K562 (cell line): Measurements from ENCODE around the gene ULK3. TPM values are rescaled to one million over a fixed set of nuclear protein-coding genes. Genes with fewer than 3 reads are reported as not detected.

Source experiments
- ATAC-seq: fragments of 200-7000 bp; cut with Tn5 transposase; 3 replicates; pipeline ENCODE4 v1.9.1; 2020; ENCODE audit warnings: moderate library complexity
- BruUV-seq: library from RNA; stranded (reverse); fragments of 400-500 nt; replicated peaks from 2 replicates; lab custom pipeline; 2021; lab: Mats Ljungman, UMichigan
- CTCF ChIA-PET: fragments of 300-600 bp; formaldehyde crosslinking; extraction: SDS; loops from one replicate; lab custom pipeline; 2021; ENCODE audit warnings: low intra/inter-chr PET ratio; lab: Yijun Ruan, JAX
- POLR2A ChIA-PET: fragments of 300-600, 350-650 bp; sonication (Branson Sonifier 250); formaldehyde crosslinking; extraction: SDS; loops from one replicate; lab custom pipeline; 2021; ENCODE audit warnings: antibody characterized with exemption, inconsistent platforms; lab: Yijun Ruan, JAX
- DNase-seq, 4 experiments: peaks; one replicate each; pipeline versions ENCODE4 v3.0.0 to v3.0.0-alpha.2; 2011 to 2018; ENCODE audit warnings: low spot score in 3 of 4, mixed read lengths in 3 of 4; ENCODE audit errors: extremely low read depth in 1 of 4
- FAIRE-seq: peaks from 2 replicates; lab custom pipeline; 2011; peaks lifted over from hg19 to GRCh38; lab: Jason Lieb, UNC
- H2AFZ ChIP-seq: 2 replicates; pipeline ENCODE4 v1.6.0; 2011; ENCODE audit warnings: low read depth, low read length, control low read depth, inconsistent platforms
- H3K27ac ChIP-seq: fragments of 200-600 bp; 3 replicates; pipeline ENCODE4 v1.8.0; 2011; ENCODE audit warnings: low read depth, mild to moderate bottlenecking, control low read depth, inconsistent platforms, low read length, moderate library complexity, mixed read lengths; ENCODE audit errors: extremely low read depth
- H3K27me3 ChIP-seq, 2 experiments: fragments of 300-600 bp in 1 of 2; 2 replicates in 1 of 2; 3 replicates in 1 of 2; pipeline versions ENCODE4 v1.6.0 to v1.8.0; 2011; ENCODE audit warnings: inconsistent platforms in 2 of 2, low read length in 2 of 2, mild to moderate bottlenecking in 1 of 2, mixed read lengths in 1 of 2, moderate library complexity in 1 of 2; ENCODE audit not compliant: control insufficient read depth in 2 of 2, insufficient read depth in 2 of 2
- H3K36me3 ChIP-seq: fragments of 300-600 bp; 3 replicates; pipeline ENCODE4 v1.8.0; 2011; ENCODE audit warnings: mild to moderate bottlenecking, low read length, inconsistent platforms; ENCODE audit not compliant: control insufficient read depth, insufficient read depth
- H3K4me1 ChIP-seq, 2 experiments: fragments of 200-600 bp in 1 of 2; replicated peaks in 1 of 2; 2 replicates in 1 of 2; 3 replicates in 1 of 2; pipeline versions ENCODE4 v1.5.1 to v1.8.0; 2011; ENCODE audit warnings: inconsistent platforms in 2 of 2, low read length in 2 of 2, mild to moderate bottlenecking in 1 of 2, mixed read lengths in 1 of 2, moderate library complexity in 1 of 2; ENCODE audit not compliant: control insufficient read depth in 2 of 2, insufficient read depth in 2 of 2
- H3K4me2 ChIP-seq: 2 replicates; pipeline ENCODE4 v1.6.1; 2011; ENCODE audit warnings: low read length, control low read depth, inconsistent platforms, mixed read lengths; ENCODE audit not compliant: insufficient read depth
- H3K4me3 ChIP-seq: fragments of 200-600 bp; sonication (generic), shearing (Covaris generic); 2 replicates; pipeline ENCODE4 v1.5.1; 2016; ENCODE audit warnings: control low read depth, inconsistent platforms
- H3K79me2 ChIP-seq: fragments of 200-600 bp; 3 replicates; pipeline ENCODE4 v1.8.0; 2011; ENCODE audit warnings: low read length, inconsistent platforms; ENCODE audit not compliant: control insufficient read depth, insufficient read depth
- H3K9ac ChIP-seq, 2 experiments: 2 replicates each; pipeline versions ENCODE4 v1.6.0 to v1.6.1; 2011; ENCODE audit warnings: low read depth in 2 of 2, low read length in 2 of 2, control low read depth in 1 of 2, inconsistent platforms in 1 of 2, mild to moderate bottlenecking in 1 of 2, mixed read lengths in 1 of 2; ENCODE audit not compliant: insufficient read depth in 1 of 2
- H3K9me1 ChIP-seq: one replicate; pipeline ENCODE4 v1.6.0; 2011; ENCODE audit warnings: inconsistent platforms, mild to moderate bottlenecking, low read length, moderate library complexity; ENCODE audit not compliant: control insufficient read depth, insufficient read depth
- H3K9me3 ChIP-seq: replicated peaks from 2 replicates; pipeline ENCODE4 v1.5.1; 2011; ENCODE audit warnings: low read depth, low read length, inconsistent platforms; ENCODE audit not compliant: control insufficient read depth, insufficient read depth
- H4K20me1 ChIP-seq: replicated peaks from 2 replicates; pipeline ENCODE4 v1.6.1; 2011; ENCODE audit warnings: low read length, inconsistent platforms, mixed read lengths; ENCODE audit not compliant: control insufficient read depth, insufficient read depth
- CREB1 ChIP-seq, 2 experiments: sonication (generic) in 1 of 2; formaldehyde crosslinking in 1 of 2; IDR thresholded peaks; 2 replicates each; pipeline versions ENCODE4 v1.6.1 to v1.8.0; 2012 to 2022; ENCODE audit warnings: inconsistent platforms in 1 of 2, mild to moderate bottlenecking in 1 of 2, missing genetic modification reagents in 1 of 2, moderate library complexity in 1 of 2
- FIP1L1 ChIP-seq: fragments of 200-400 bp; formaldehyde crosslinking; IDR thresholded peaks from 2 replicates; pipeline ENCODE4 v1.6.1; 2018; ENCODE audit warnings: mild to moderate bottlenecking, low read depth, low read length; ENCODE audit not compliant: poor library complexity, severe bottlenecking
- MYBL2 ChIP-seq, 2 experiments: fragments of 450-650 bp in 1 of 2; sonication (generic) in 1 of 2; formaldehyde crosslinking in 1 of 2; IDR thresholded peaks; 2 replicates each; pipeline versions ENCODE4 v1.6.1 to v1.8.1; 2017 to 2022; ENCODE audit warnings: borderline replicate concordance in 1 of 2, inconsistent platforms in 1 of 2, low read depth in 1 of 2, mild to moderate bottlenecking in 1 of 2, missing genetic modification reagents in 1 of 2, moderate library complexity in 1 of 2
- NUFIP1 ChIP-seq: fragments of 450-650 bp; IDR thresholded peaks from 2 replicates; pipeline ENCODE4 v1.6.1; 2018; ENCODE audit not compliant: partially characterized antibody
- RNF2 ChIP-seq: sonication (generic); IDR thresholded peaks from 2 replicates; pipeline ENCODE4 v1.6.1; 2016
- whole genome bisulfite sequencing: fragments of 100-300 bp; shearing (Covaris generic); methylation state at CpG from one replicate; pipeline ENCODE4 v1.1.6; 2016; ENCODE audit warnings: low coverage, mixed read lengths; ENCODE audit not compliant: insufficient coverage; ENCODE audit errors: missing lambda C conversion rate; 5-methylcytosine and 5-hydroxymethylcytosine counted together
- in situ Hi-C: fragments of 300-500 bp; cut with MboI; formaldehyde crosslinking; loops from 4 replicates; pipeline ENCODE4 v1.15.0; 2018; ENCODE audit warnings: inconsistent platforms, mixed read lengths
- intact Hi-C: fragments of 100-400 bp; cut with micrococcal nuclease; formaldehyde crosslinking; loops from 2 replicates; pipeline ENCODE4 v1.14.2; 2022
- polyA plus RNA-seq, 8 experiments: library from polyadenylated mRNA; depleted of rRNA in 4 of 8; stranded (reverse) in 5 of 8; unstranded in 3 of 8; fragments of >200 nt; fragmentation: Nextera tagmentation in 2 of 8; fragmentation: Illumina TruSeq in 1 of 8; extraction: Ambion mirVana in 2 of 8; extraction: Trizol in 1 of 8; gene quantifications; 2 replicates each; pipeline versions ENCODE4 v1.2.1 to v1.2.3, GENCODE V29; 2011 to 2014; ENCODE audit warnings: inconsistent platforms in 1 of 8, missing spikeins in 1 of 8
- total RNA-seq, 7 experiments: library from RNA; depleted of rRNA in 6 of 7; stranded (reverse); fragments of >200 nt in 6 of 7; fragmentation: Illumina TruSeq in 2 of 7; extraction: Trizol in 2 of 7; gene quantifications; 2 replicates each; pipeline versions ENCODE4 v1.2.1 to v1.2.3, GENCODE V29; 2011 to 2021; ENCODE audit warnings: low replicate concordance in 1 of 7
- TF ChIP-seq, protein P1 (sequence below): fragments of 150-350 bp; IDR thresholded peaks from 2 replicates; pipeline ENCODE4 v1.6.1; 2014; ENCODE audit warnings: low read depth, mild to moderate bottlenecking, low read length, borderline replicate concordance
- TF ChIP-seq, protein P2 (sequence below): sonication (generic); formaldehyde crosslinking; IDR thresholded peaks from 2 replicates; pipeline ENCODE4 v1.8.1; 2022; ENCODE audit warnings: missing genetic modification reagents
- TF ChIP-seq, protein P3 (sequence below): fragments of 250-450 bp; sonication (Bioruptor Pico); IDR thresholded peaks from 2 replicates; pipeline ENCODE4 v1.8.0; 2022; ENCODE audit warnings: inconsistent platforms, mild to moderate bottlenecking, moderate library complexity, borderline replicate concordance

ULK3 gene
- total and polyA plus RNA-seq, 9 of the 15 experiments (the other 6 are each of a cell fraction or from before 2014, with no cell fraction given), result 0.68 to 68.0 (median 34.9) TPM

DNA sequence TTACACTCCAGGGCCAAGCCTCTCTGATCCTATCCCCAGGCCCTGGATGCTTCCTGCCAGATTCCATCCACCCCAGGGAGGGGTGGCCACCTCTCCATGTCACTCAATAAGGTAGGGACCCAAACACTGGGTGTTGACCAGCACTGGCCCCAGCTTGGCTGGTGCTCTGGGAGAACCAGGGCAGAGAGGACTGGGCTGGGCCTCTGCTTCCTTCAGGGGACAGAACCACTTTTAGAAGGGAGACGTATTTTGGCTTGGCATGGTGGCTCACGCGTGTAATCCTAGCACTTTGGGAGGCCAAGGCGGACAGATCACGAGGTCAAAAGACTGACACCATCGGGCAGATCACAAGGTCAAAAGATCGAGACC lies 21.2 kb downstream of the ULK3 start:
- TF ChIP-seq FIP1L1, result no peak
- TF ChIP-seq, protein P1, sequence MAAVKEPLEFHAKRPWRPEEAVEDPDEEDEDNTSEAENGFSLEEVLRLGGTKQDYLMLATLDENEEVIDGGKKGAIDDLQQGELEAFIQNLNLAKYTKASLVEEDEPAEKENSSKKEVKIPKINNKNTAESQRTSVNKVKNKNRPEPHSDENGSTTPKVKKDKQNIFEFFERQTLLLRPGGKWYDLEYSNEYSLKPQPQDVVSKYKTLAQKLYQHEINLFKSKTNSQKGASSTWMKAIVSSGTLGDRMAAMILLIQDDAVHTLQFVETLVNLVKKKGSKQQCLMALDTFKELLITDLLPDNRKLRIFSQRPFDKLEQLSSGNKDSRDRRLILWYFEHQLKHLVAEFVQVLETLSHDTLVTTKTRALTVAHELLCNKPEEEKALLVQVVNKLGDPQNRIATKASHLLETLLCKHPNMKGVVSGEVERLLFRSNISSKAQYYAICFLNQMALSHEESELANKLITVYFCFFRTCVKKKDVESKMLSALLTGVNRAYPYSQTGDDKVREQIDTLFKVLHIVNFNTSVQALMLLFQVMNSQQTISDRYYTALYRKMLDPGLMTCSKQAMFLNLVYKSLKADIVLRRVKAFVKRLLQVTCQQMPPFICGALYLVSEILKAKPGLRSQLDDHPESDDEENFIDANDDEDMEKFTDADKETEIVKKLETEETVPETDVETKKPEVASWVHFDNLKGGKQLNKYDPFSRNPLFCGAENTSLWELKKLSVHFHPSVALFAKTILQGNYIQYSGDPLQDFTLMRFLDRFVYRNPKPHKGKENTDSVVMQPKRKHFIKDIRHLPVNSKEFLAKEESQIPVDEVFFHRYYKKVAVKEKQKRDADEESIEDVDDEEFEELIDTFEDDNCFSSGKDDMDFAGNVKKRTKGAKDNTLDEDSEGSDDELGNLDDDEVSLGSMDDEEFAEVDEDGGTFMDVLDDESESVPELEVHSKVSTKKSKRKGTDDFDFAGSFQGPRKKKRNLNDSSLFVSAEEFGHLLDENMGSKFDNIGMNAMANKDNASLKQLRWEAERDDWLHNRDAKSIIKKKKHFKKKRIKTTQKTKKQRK, result no peak
- no peak for TF ChIP-seq RNF2
- TF ChIP-seq, protein P2, sequence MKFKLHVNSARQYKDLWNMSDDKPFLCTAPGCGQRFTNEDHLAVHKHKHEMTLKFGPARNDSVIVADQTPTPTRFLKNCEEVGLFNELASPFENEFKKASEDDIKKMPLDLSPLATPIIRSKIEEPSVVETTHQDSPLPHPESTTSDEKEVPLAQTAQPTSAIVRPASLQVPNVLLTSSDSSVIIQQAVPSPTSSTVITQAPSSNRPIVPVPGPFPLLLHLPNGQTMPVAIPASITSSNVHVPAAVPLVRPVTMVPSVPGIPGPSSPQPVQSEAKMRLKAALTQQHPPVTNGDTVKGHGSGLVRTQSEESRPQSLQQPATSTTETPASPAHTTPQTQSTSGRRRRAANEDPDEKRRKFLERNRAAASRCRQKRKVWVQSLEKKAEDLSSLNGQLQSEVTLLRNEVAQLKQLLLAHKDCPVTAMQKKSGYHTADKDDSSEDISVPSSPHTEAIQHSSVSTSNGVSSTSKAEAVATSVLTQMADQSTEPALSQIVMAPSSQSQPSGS, result no peak
- no peak for TF ChIP-seq NUFIP1
- TF ChIP-seq, protein P3, sequence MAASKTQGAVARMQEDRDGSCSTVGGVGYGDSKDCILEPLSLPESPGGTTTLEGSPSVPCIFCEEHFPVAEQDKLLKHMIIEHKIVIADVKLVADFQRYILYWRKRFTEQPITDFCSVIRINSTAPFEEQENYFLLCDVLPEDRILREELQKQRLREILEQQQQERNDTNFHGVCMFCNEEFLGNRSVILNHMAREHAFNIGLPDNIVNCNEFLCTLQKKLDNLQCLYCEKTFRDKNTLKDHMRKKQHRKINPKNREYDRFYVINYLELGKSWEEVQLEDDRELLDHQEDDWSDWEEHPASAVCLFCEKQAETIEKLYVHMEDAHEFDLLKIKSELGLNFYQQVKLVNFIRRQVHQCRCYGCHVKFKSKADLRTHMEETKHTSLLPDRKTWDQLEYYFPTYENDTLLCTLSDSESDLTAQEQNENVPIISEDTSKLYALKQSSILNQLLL, result no peak
- no peak for TF ChIP-seq CREB1 (IDR thresholded peaks at IDR 0.05)
- no peak for TF ChIP-seq CREB1 (CRISPR knock-in tag; IDR thresholded peaks at IDR 0.05)
- TF ChIP-seq MYBL2 (IDR thresholded peaks at IDR 0.05; ENCODE audit: low read depth), result no peak
- TF ChIP-seq MYBL2 (CRISPR knock-in tag; IDR thresholded peaks at IDR 0.05; ENCODE audit: borderline replicate concordance), result no peak
- H3K4me2 ChIP-seq, result no peak overlapping the region
- in situ Hi-C loops, result no loop called here
- H4K20me1 ChIP-seq, result no peaks in the 10 kb centered on the region
- ChIA-PET CTCF (no interaction called here), POLR2A (no interaction called here)
- BruUV-seq, result no TSS peak
- no peak overlapping the region for H2AFZ ChIP-seq
- FAIRE-seq, result no peak
- no peaks in the 10 kb centered on the region for H3K79me2 ChIP-seq
- H3K27me3 ChIP-seq, result peaks cover 4 to 25% of the 10 kb centered on the region in 2 experiments
- DNase-seq, result no peak
- no peaks in the 10 kb centered on the region for H3K9me3 ChIP-seq
- no peak overlapping the region for H3K9ac ChIP-seq
- no peak for ATAC-seq
- no peaks in the 10 kb centered on the region for H3K36me3 ChIP-seq
- 7% methylated on average over 7 of the region's 7 CpGs for WGBS
- peaks cover 6 to 20% of the 10 kb centered on the region in 2 experiments; a peak in 3 of 5 replicates for H3K4me1 ChIP-seq
- intact Hi-C loops, result no loop called here
- no peaks in the 10 kb centered on the region for H3K9me1 ChIP-seq
- H3K4me3 ChIP-seq, result no peak overlapping the region
- H3K27ac ChIP-seq, result no peak overlapping the region
